Activated naive CD8-positive, alpha-beta T cell treated with anti-CD3 and anti-CD28 coated beads, Interleukin-2, amount 10 ng/mL, durations not matched to agents 7 days and 5 days (primary cell): ENCODE measurements around the gene OR2F2. TPM values are rescaled to one million over a fixed set of nuclear protein-coding genes. Genes with fewer than 3 reads are reported as not detected.

ENCODE experiments used
- ATAC-seq: fragments of 150-1000 bp; cut with Tn5 transposase; one replicate; pipeline ENCODE4 v1.10.0; 2021; ENCODE audit warnings: low read depth, moderate library complexity
- POLR2A ChIA-PET: fragments of 350-600 bp; sonication (Branson Sonifier 250); formaldehyde crosslinking; loops from one replicate; lab custom pipeline; 2021; ENCODE audit warnings: antibody characterized with exemption; lab: Charles Lee
- DNase-seq: peaks from one replicate; pipeline ENCODE4 v3.0.0; 2021
- H3K27ac Mint-ChIP-seq: one replicate; pipeline ENCODE4 v1.8.0; 2022; ENCODE audit warnings: mild to moderate bottlenecking, mixed read lengths
- H3K27me3 Mint-ChIP-seq: one replicate; pipeline ENCODE4 v1.8.0; 2022; ENCODE audit warnings: mild to moderate bottlenecking, moderate library complexity, mixed read lengths
- H3K36me3 Mint-ChIP-seq: one replicate; pipeline ENCODE4 v1.8.0; 2021; ENCODE audit warnings: mild to moderate bottlenecking, mixed read lengths
- H3K4me1 Mint-ChIP-seq: one replicate; pipeline ENCODE4 v1.8.0; 2021; ENCODE audit warnings: mixed read lengths
- H3K4me3 Mint-ChIP-seq: one replicate; pipeline ENCODE4 v1.8.0; 2022; ENCODE audit warnings: mild to moderate bottlenecking, moderate library complexity, mixed read lengths
- H3K9me3 Mint-ChIP-seq: one replicate; pipeline ENCODE4 v1.8.0; 2021; ENCODE audit warnings: mixed read lengths
- total RNA-seq, 2 experiments: library from RNA; stranded (reverse); gene quantifications; one replicate each; pipeline ENCODE4 v1.2.3, GENCODE V29; 2021

Gene OR2F2
- total RNA-seq, result not detected

- no peaks in the 10 kb centered on the region for H3K9me3 Mint-ChIP-seq
- no peak within 1 kb of the TSS for H3K4me3 Mint-ChIP-seq
- H3K4me1 Mint-ChIP-seq, result no peaks in the 10 kb centered on the region
- no peak within 1 kb of the TSS for H3K27ac Mint-ChIP-seq
- POLR2A ChIA-PET, result no interaction called here
- ATAC-seq, result no peak
- H3K36me3 Mint-ChIP-seq, result no peaks in the 10 kb centered on the region
- DNase-seq, result no peak
- peaks cover 2% of the 10 kb centered on the region for H3K27me3 Mint-ChIP-seq
These were observed at the start of gene OR2F2 for GRCh38 chr7:143934526-143935325. Gene OR2F2 (plus strand): TSS chr7:143935233. CDS start chr7:143935233, 0 bp downstream.

- Mint-ChIP-seq H3K4me1 (peaks cover 13% of the 10 kb centered on the region), H3K27ac (no peak overlapping the region), H3K9me3 (no peaks in the 10 kb centered on the region), H3K4me3 (no peak overlapping the region), H3K36me3 (peaks cover 20% of the 10 kb centered on the region), H3K27me3 (peaks cover 19% of the 10 kb centered on the region)
- ATAC-seq, result no peak
- POLR2A ChIA-PET, result interaction anchor here (1.6 kb wide), 1 partner anchor 16 kb away, joined by 10 read pairs; the partner anchor contains the start of gene TCAF1
- no peak for DNase-seq
These were observed 49.1 kb upstream of the OR2F2 start for GRCh38 chr7:143885951-143886350.

- H3K27me3 Mint-ChIP-seq, result peaks cover 19% of the 10 kb centered on the region
- H3K36me3 Mint-ChIP-seq, result peaks cover 20% of the 10 kb centered on the region
These were observed 48.1 kb upstream of the OR2F2 start for GRCh38 chr7:143886826-143887477.

GRCh38 chr7:143889068-143889467 is 46.0 kb upstream of the OR2F2 start:
- peaks cover 18% of the 10 kb centered on the region for H3K36me3 Mint-ChIP-seq
- POLR2A ChIA-PET, result no interaction called here
- H3K9me3 Mint-ChIP-seq, result no peaks in the 10 kb centered on the region
- ATAC-seq (no peak), DNase-seq (no peak)
- peaks cover 6% of the 10 kb centered on the region for H3K4me1 Mint-ChIP-seq
- no peak overlapping the region for H3K27ac Mint-ChIP-seq
- H3K27me3 Mint-ChIP-seq, result peaks cover 4% of the 10 kb centered on the region
- H3K4me3 Mint-ChIP-seq, result no peak overlapping the region

More at GRCh38 chr7:143886826-143887477, 48.1 kb upstream of the OR2F2 start:
- ATAC-seq, result no peak
- Mint-ChIP-seq H3K4me1 (peaks cover 13% of the 10 kb centered on the region), H3K27ac (no peak overlapping the region), H3K9me3 (no peaks in the 10 kb centered on the region), H3K4me3 (no peak overlapping the region)
- POLR2A ChIA-PET, result no interaction called here
- DNase-seq, result no peak

- peaks cover 5% of the 10 kb centered on the region for H3K4me1 Mint-ChIP-seq
- H3K36me3 Mint-ChIP-seq, result peaks cover 18% of the 10 kb centered on the region
- POLR2A ChIA-PET, result no interaction called here
- H3K9me3 Mint-ChIP-seq, result no peaks in the 10 kb centered on the region
- DNase-seq (no peak), ATAC-seq (no peak)
- no peak overlapping the region for H3K4me3 Mint-ChIP-seq
- no peak overlapping the region for H3K27ac Mint-ChIP-seq
- H3K27me3 Mint-ChIP-seq, result no peaks in the 10 kb centered on the region
These were observed 44.5 kb upstream of the OR2F2 start for GRCh38 chr7:143890558-143890957.

GRCh38 chr7:143891457-143891856 is 43.6 kb upstream of the OR2F2 start:
- H3K36me3 Mint-ChIP-seq, result peaks cover 18% of the 10 kb centered on the region
- no peak overlapping the region for H3K4me3 Mint-ChIP-seq
- peaks cover 3% of the 10 kb centered on the region for H3K4me1 Mint-ChIP-seq
- no peaks in the 10 kb centered on the region for H3K27me3 Mint-ChIP-seq
- POLR2A ChIA-PET, result no interaction called here
- DNase-seq, result no peak
- no peak for ATAC-seq
- H3K9me3 Mint-ChIP-seq, result no peaks in the 10 kb centered on the region
- no peak overlapping the region for H3K27ac Mint-ChIP-seq

GRCh38 chr7:143892527-143893300 is 42.3 kb upstream of the OR2F2 start:
- Mint-ChIP-seq H3K36me3 (peaks cover 18% of the 10 kb centered on the region), H3K27ac (no peak overlapping the region), H3K4me3 (no peak overlapping the region), H3K9me3 (no peaks in the 10 kb centered on the region), H3K4me1 (peaks cover 3% of the 10 kb centered on the region), H3K27me3 (no peaks in the 10 kb centered on the region)
- POLR2A ChIA-PET, result interaction anchor here (1.3 kb wide), 1 partner anchor 9 kb away, joined by 7 read pairs; the partner anchor contains the start of gene TCAF1
- DNase-seq, result no peak
- ATAC-seq, result peak; percentile 72

- peaks cover 17% of the 10 kb centered on the region for H3K4me1 Mint-ChIP-seq
- H3K36me3 Mint-ChIP-seq, result peaks cover 2% of the 10 kb centered on the region
- POLR2A ChIA-PET, result no interaction called here
- no peak overlapping the region for H3K4me3 Mint-ChIP-seq
- H3K27me3 Mint-ChIP-seq, result no peaks in the 10 kb centered on the region
- DNase-seq (no peak), ATAC-seq (no peak)
- H3K9me3 Mint-ChIP-seq, result no peaks in the 10 kb centered on the region
- H3K27ac Mint-ChIP-seq, result no peak overlapping the region
These were observed 38.4 kb upstream of the OR2F2 start for GRCh38 chr7:143896667-143897066.

- H3K27ac Mint-ChIP-seq, result no peak overlapping the region
- DNase-seq, result no peak
- no peak for ATAC-seq
- H3K4me3 Mint-ChIP-seq, result no peak overlapping the region
- POLR2A ChIA-PET, result no interaction called here
- H3K36me3 Mint-ChIP-seq, result no peaks in the 10 kb centered on the region
- H3K27me3 Mint-ChIP-seq, result no peaks in the 10 kb centered on the region
- H3K9me3 Mint-ChIP-seq, result no peaks in the 10 kb centered on the region
- H3K4me1 Mint-ChIP-seq, result peaks cover 18% of the 10 kb centered on the region
These were observed 36.2 kb upstream of the OR2F2 start for GRCh38 chr7:143898810-143899209.

GRCh38 chr7:143900230-143900766 is 34.7 kb upstream of the OR2F2 start:
- POLR2A ChIA-PET, result no interaction called here
- Mint-ChIP-seq H3K36me3 (no peaks in the 10 kb centered on the region), H3K9me3 (no peaks in the 10 kb centered on the region), H3K27me3 (no peaks in the 10 kb centered on the region), H3K4me1 (peaks cover 19% of the 10 kb centered on the region), H3K4me3 (peak overlapping the region; percentile 87), H3K27ac (no peak overlapping the region)
- ATAC-seq, result no peak
- DNase-seq, result no peak

- Mint-ChIP-seq H3K4me3 (peak overlapping the region; percentile 87), H3K4me1 (peaks cover 21% of the 10 kb centered on the region), H3K9me3 (no peaks in the 10 kb centered on the region), H3K36me3 (no peaks in the 10 kb centered on the region), H3K27ac (peak overlapping the region; percentile 85), H3K27me3 (no peaks in the 10 kb centered on the region)
- POLR2A ChIA-PET, result interaction anchor here (1.4 to 1.6 kb wide), 2 partner anchors 9 to 16 kb away, joined by 7 to 10 read pairs; no protein-coding TSS in a partner anchor
- DNase-seq (no peak), ATAC-seq (no peak)
These were observed 33.7 kb upstream of the OR2F2 start for GRCh38 chr7:143901332-143901667.

GRCh38 chr7:143901668-143902331 is 33.2 kb upstream of the OR2F2 start, which contains the start of gene TCAF1:
Gene TCAF1 (minus strand): TSS chr7:143902176. CDS start chr7:143876608, 25,568 bp downstream.
- H3K27ac Mint-ChIP-seq, result peak within 1 kb of the TSS; percentile 85
- H3K36me3 Mint-ChIP-seq, result no peaks in the 10 kb centered on the region
- DNase-seq (peak; percentile 88), ATAC-seq (peak; percentile 93)
- H3K4me1 Mint-ChIP-seq, result peaks cover 21% of the 10 kb centered on the region
- H3K9me3 Mint-ChIP-seq, result no peaks in the 10 kb centered on the region
- H3K4me3 Mint-ChIP-seq, result peak within 1 kb of the TSS; percentile 87
- POLR2A ChIA-PET, result interaction anchor here (0.6 to 1.6 kb wide), 4 partner anchors 9 to 18 kb away, joined by 3 to 10 read pairs (median 6); no protein-coding TSS in a partner anchor
- H3K27me3 Mint-ChIP-seq, result no peaks in the 10 kb centered on the region
